HL-60/S4 (cell line): ENCODE results near the gene ROCK1.

Experiments
- in situ Hi-C: fragments of 300-500 bp; cut with MboI; formaldehyde crosslinking; loops from 2 replicates; pipeline ENCODE4 v1.14.3; 2022; ENCODE audit warnings: low sequenced_read_pairs

ROCK1 gene

DNA sequence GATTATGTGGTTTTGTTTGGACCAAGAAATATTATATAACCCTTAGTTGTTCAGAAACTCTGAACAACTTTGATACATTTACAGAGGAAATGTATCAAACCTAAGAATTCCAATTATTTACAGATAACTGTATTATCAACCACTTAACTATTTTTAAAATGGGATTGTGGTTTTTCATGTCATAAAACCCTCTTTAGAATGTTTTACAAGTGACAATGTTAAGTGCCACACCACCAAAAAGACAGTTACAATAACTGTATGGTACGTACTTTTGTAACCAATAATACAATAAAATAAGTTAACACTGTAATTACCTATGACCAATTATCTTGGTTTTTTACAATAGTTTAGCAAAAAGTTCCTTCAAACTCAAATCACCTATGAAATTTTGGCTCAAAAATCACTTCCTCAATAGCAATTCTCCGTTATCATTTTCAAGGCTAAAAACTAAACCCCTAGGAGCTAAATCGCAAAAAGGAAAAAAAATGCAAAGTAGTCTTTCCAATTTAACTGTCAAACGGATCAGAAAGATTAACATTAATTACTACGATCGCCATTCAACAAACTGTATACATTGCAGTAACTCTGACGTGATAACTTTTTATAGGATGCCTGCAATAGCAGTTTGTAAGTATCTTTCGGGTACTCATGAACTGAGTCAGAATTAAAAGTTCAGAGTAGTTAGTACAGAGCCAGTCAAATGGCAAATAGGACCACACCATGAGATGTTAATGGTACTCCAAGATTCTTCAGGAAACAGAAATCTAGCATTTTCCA lies 1.5 kb downstream of the ROCK1 start:
- in situ Hi-C loops, result no loop called here

DNA sequence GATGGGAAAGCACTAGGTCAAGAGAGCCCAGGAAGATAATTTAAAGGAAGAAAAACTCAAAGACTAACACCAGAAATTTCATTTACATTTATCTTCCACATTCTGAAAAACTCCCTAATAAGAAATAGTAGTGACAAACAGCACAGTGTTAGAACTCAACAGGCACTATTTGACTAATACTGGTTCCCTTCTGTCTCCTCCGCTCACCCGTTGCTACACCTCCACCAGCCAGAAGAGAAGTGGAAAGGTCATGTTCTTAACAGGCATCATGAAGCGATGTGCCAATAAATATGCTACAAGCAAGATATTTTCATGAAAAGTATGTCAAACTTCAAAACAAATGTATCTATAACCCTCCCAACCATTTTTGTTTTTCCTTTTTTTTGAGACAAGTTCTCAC lies 5.7 kb downstream of the ROCK1 start:
- in situ Hi-C loops, result no loop called here

DNA sequence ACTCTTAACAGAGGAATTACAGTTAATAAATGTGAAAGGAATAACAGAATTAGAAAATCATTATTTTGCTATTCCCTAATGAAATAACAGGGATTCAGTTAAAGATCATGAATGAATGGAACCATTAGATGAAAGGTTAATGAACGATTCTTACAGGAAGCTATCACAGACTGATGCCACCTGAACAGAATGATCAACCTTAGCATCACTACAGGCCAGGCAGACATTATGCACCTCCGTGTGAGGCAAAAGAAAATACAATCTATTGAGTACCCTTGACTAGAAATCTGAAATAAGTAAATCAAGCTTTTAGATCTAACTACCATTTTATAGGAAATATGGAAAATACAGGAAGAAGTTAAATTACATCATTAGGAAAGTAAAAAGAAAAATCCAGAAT lies 10.4 kb downstream of the ROCK1 start:
- in situ Hi-C loops, result no loop called here

GRCh38 chr18:21100678-21101077 lies 10.9 kb downstream of the ROCK1 start:
- in situ Hi-C loops, result no loop called here

DNA sequence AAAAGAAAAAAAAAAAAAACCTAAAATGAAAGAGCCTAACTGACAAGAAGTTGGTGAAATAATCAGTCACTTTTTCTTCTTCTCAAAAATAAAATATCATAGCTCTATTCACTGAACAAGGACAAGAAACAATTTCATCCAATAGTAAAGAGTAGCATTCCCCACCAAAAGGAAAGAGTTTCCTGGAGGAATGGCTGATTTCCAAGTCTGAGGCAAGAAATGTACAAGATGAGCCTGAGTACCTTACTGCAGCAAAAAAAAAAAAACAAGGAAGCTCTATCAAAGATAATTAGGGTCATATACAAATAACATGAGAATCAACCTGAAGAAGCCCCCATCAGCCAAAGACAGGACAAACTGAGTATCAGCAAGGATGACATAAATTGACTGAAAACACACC lies 11.5 kb downstream of the ROCK1 start:
- in situ Hi-C loops, result no loop called here

DNA sequence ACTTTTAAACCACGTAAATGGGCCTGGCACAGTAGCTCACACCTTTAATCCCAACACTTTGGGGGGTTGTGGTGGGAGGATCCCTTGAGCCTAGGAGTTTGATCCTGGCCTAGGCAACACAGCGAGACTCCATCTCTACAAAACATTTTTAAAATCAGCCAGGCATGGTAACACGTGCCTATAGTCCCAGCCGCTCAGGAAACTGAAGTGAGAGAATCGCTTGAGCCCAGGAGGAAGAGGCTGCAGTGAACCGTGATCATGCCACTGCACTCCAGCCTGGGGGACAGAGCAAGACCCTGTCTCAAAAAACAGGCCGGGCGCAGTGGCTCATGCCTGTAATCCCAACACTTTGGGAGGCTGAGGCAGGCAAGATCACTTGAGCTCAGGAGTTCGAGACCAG lies 12.2 kb downstream of the ROCK1 start:
- in situ Hi-C loops, result no loop called here

DNA sequence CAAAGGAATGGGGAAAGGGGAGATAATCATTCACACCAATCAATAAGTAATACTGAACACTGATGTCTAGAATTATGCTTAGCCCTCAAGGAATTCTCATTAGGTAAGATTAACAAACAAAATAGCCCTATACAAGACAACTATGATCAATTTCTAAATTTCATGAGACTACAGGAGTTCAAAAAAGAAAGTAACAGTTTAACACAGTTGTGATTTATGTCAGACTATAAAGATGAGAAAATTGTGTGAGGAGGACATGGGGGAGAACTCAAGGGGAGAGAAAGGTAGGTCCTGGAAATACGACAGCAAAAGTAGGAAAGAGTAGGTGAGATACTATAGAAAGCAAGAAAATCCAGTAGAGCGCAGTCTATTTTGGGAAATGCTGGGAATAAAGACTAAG lies 14.9 kb downstream of the ROCK1 start:
- in situ Hi-C loops, result no loop called here

DNA sequence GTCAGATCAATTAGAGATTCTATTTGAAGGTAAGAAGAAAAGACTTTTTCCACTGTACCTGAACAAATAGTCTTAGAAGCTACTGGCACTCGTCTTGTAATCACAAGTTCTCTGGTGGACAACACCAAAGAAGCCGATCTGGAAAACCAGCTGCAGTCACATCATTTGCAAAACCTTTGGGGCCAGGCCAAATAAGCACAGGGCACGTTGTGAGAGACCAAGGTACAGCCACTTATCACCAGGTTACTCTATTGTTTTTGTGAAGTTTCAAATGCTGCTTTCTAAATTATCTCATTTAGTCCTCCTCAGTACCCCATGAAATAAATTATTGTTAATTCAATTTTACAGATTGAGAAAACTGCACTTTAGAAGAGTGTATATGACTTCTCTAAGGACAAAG lies 18.5 kb downstream of the ROCK1 start:
- in situ Hi-C loops, result no loop called here

GRCh38 chr18:21090680-21091079 lies 20.9 kb downstream of the ROCK1 start:
- in situ Hi-C loops, result no loop called here

DNA sequence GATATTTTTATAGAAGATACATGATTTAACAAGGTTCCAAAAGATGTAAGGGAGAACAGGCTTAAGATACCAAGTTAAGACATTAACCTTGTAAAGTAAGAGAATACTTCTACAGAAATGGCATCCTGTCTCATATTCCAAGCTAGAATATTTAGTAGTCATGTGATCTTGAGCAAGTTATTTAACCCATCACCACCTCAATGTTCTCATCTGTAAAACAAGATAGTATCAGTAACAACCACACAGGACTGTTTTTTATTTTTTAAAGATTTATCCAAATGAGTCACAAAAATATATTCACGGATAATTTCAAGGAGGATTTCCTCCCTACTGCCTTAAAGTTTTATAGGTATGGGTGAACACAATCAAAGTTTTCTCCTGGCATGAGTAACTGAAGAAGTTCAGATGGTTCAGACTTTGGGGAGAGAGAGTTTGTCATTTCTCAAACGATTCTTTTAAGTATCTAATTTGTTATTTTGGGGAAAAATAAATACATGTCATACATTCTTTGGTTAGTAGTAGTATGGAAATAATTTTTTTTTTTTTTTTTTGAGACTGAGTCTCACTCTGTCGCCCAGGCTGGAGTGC lies 25.9 kb downstream of the ROCK1 start:
- in situ Hi-C loops, result no loop called here

GRCh38 chr18:21084511-21085078 lies 27.0 kb downstream of the ROCK1 start:
- in situ Hi-C loops, result no loop called here

- in situ Hi-C loops, result no loop called here
Measured at GRCh38 chr18:21083017-21083416, 28.6 kb downstream of the ROCK1 start.

- in situ Hi-C loops, result no loop called here
Measured at GRCh38 chr18:21081426-21081825, 30.2 kb downstream of the ROCK1 start.

GRCh38 chr18:21080576-21080975 lies 31.0 kb downstream of the ROCK1 start:
- in situ Hi-C loops, result no loop called here

DNA sequence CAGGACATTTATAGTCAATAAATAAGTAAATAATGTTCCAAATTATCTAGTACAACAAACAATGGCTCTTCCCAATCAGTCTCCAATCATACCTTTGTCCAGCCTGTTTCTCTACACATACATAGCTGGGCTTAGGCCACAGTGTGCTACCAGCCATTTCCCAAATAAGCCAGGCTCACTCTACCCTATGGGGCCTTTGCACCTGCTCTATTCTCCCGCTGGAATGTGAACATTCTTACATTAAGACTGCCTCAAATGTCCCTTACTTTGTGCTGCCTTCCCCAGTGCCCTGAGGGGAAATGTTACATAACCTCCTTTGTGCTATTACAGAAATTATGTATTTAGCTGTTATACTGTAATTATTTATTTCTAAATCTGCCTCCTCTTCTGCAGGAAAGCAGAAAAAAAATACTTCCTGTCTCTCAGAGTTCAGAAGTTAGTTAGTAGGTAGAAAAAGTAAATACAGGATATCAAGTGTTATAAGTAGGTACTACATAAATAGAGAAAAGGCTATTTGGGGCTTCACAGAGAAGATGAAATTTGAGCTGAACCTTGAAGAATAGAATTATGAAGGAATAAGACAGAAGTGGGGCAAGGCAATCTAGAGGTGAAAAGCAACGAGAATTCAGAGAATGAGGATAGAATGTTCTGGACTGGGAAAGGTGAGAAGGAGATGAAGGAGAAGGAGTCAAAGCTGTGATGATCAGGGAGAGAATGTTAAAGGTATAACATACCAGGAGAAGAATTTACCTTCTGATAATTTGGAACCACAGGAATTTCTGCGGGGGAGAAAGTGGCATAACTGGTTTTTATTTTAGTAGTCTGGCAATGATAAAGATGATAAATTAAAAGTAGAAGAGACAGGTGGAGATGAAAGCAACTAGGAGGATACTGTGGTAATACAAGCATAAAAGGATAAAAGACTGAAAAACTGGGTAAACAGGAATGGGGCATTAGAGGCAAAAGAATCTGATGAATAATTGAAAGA lies 37.0 kb downstream of the ROCK1 start:
- in situ Hi-C loops, result loop anchor here (25.0 kb wide), 1 partner anchor 88 kb away; no protein-coding TSS in a partner anchor

GRCh38 chr18:21073180-21073579 lies 38.4 kb downstream of the ROCK1 start:
- in situ Hi-C loops, result loop anchor here (25.0 kb wide), 1 partner anchor 89 kb away; no protein-coding TSS in a partner anchor

- in situ Hi-C loops, result loop anchor here (25.0 kb wide), 1 partner anchor 91 kb away; no protein-coding TSS in a partner anchor
Measured at GRCh38 chr18:21071071-21071470, 40.5 kb downstream of the ROCK1 start.

DNA sequence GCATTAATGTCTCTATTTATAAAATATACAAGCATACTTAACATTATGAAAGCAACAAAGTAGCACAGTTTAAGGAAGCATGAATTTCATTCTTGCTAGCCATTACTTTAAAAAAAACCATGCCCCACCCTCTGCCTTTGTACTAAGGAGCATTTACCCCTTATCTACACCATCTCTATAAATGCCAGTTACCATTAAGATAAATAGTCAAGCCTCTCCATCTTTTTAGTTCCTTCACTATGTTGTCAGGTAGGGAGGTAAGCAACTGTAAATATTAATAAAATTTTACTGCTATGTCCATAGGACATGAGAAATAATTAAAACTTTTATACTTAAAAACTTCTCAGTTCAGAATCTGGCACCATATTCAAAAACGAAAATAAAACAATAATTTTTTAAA lies 42.1 kb downstream of the ROCK1 start:
- in situ Hi-C loops, result loop anchor here (25.0 kb wide), 1 partner anchor 93 kb away; no protein-coding TSS in a partner anchor

- in situ Hi-C loops, result loop anchor here (25.0 kb wide), 1 partner anchor 98 kb away; no protein-coding TSS in a partner anchor
Measured at GRCh38 chr18:21064347-21064746, 47.3 kb downstream of the ROCK1 start.

DNA sequence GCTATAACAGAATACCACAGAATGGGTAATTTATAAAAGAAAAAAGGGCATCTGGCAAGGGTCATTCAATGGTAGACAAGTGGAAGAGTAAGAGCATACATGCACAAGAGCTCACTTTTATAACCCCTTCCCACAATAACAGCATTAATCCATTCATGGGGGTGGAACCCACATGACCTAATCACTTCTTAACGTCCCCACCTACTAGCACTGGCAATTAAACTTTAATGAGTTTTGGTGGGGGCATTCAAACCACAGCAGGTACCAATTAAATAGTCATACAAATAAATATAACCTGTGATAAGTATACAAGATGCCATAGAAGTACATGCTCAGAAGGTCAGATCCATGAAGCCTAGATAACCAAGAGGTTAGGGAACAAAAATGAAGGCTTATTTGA lies 48.6 kb downstream of the ROCK1 start:
- in situ Hi-C loops, result loop anchor here (25.0 kb wide), 1 partner anchor 99 kb away; no protein-coding TSS in a partner anchor

- in situ Hi-C loops, result loop anchor here (25.0 kb wide), 1 partner anchor 105 kb away; no protein-coding TSS in a partner anchor
Measured at GRCh38 chr18:21057112-21057511, 54.5 kb downstream of the ROCK1 start.
